NCI-H1105 (cell line): Measurements from ENCODE around the gene SUFU.
"Not testable (repeated sequence)": the region's sequence is repeated elsewhere in the genome, so short reads cannot be mapped to it uniquely, and the experiment has no call there.

ENCODE experiments used
- DNase-seq: peaks from one replicate; lab custom pipeline; 2025; lab: John Stamatoyannopoulos, UW

SUFU gene

DNA sequence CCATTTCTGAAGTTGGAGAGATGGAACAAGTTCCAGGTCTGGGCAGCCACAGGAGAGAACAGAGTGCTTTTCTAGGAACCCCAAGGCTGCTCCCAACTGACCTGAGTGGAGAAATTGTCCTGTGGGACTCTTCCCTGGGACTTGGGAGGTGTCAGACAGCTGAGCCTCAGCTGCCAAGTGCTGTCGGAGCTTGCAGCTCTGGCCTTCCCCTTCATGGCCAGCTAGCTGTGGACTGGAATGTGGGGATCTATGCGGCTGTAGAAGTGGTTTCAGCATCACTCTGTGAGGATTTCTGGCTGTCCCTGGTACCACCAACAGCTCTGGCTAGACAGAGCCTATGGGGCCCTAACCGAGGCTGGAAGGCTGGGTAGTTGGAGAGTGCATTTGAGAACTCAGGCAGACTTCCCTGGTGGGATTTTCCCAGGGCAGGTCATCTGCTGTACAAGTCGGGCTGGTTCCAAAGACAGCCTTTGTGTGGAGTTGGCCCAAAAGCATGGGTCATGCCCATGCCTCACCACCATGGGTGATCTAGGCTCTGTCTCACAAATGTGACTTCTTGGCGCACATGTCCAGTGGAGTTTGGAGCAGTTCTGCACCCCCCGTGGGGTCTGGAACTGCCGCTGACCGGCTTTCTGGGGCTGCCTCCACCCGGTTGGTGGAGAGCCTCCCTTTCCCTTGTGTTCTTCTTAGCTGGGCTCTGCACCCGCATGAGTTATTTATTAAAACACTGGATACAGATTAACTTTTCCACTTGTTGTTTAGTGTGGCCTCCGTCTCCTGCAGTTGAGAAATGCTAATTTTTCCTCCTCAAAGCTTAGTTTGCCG lies 10.9 kb downstream of the SUFU start:
- DNase-seq: no peak

- no peak for DNase-seq
These were observed 12.0 kb downstream of the SUFU start for GRCh38 chr10:102515724-102516123.

DNA sequence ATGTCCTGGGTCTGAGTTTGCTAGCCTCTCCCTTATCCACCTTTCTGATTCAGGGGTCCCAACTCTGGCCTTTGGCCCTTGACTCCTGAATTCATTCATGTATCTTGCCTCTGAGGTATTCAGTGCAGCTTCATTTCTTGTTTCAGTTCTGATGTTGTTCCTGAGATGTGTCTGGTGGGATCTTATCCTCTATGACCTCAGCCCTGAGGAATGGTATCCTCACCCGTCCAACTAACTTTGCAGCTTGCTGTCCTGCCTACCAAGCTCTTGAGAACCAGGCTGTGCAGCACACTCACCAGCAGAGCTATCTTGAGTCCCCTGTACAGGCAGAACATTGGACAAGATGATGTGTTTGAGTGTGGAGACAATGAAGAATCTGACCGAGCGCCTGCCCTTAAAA lies 13.8 kb downstream of the SUFU start:
- no peak for DNase-seq

- DNase-seq: no peak
These were observed 15.6 kb downstream of the SUFU start for GRCh38 chr10:102519246-102519825.

DNA sequence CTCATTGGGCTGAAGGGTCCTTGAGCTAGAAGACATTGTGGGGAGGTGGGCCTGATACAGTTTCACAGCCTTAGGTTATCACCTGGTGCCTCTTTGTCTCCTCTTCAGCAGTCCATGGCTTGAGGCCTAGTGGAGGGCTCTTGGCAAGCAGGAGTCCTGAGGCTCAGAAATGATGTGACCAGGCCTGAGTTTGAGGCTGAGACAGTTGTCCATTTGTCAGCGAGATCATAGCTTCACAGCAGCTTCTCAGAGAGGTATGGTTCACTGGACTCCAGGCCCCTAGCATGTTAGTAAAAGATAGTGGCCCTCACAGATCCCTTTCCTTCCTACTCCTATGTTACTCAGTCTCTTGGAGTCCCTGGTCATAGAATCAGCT lies 19.1 kb downstream of the SUFU start:
- no peak for DNase-seq

- DNase-seq: no peak
These were observed 19.7 kb downstream of the SUFU start for GRCh38 chr10:102523250-102524029.

DNA sequence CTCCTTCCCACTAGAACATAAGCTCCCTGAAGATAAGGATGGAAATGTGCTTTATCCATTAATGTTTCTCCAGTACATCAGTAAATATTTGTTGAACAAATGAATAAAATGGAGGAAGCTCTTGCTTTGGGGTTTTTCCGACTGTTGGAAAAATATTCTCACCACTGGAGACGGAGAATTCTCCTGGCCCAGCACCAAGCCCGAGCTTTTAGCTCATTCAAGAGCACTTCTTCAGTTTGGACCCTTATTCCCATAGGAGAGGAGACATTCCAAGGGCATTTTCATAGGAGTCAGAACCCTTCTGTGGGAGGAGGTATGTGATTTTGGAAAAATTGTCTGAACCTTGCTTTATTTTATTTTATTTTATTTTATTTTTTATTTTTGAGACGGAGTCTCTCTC lies 21.0 kb downstream of the SUFU start:
- no peak for DNase-seq

DNA sequence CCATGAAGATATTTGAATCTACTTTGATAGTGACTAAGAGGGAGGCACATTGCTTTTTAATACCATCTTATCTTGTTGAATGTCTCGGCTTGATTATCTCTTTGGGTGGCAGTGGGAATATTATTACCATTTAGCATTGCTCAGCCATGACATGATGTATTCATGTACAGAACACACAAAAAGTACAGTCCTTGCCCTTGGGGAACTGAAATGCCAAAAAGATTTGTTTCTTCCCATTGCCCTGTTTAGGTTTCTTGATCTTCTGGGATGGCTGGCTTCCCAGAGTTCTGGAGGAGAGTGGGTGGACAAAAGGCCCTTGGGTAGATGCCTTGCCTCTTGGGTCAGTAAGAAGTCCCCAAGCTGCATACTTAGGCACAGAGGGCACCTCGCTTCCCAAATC lies 23.8 kb downstream of the SUFU start:
- no peak for DNase-seq

DNA sequence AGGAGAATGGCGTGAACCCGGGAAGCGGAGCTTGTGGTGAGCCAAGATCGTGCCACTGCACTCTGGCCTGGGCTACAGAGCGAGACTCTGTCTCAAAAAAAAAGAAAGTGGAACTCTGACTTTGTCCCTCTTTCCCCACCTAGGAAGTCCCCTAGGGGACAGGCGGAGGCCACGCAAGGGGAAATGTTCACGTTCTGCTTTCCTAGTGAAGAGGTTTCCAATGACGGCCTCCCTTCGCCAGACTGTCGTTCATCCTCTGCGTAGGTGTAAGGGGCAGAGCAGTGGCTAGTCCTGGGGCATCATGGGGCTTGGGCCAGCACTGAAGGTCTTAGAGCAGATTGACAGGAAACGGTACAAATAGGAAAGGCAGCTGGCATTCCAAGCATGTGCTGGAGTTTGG lies 30.6 kb downstream of the SUFU start:
- DNase-seq: no peak

GRCh38 chr10:102534966-102535365 lies 31.2 kb downstream of the SUFU start:
- not testable (repeated sequence) for DNase-seq

GRCh38 chr10:102535481-102536147 lies 31.8 kb downstream of the SUFU start:
- no peak for DNase-seq

DNA sequence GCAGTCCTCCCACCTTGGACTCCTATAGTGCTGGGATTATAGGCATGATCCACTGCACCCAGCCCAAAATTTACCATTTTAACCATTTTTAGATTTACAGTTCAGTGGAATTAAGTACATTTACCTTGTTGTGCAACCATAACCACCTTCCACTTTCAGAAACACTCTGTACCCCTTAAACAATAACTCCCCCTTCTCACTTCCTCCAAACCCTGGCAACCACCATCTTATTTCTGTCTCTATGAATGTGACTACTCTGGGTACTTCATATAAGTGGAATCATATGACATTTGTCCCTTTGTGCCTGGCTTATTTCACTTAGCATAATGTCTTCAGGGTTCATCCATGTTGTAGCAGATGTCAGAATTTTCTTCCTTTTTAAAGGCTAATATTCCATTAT lies 33.6 kb downstream of the SUFU start:
- no peak for DNase-seq

- DNase-seq: no peak
These were observed 34.2 kb downstream of the SUFU start for GRCh38 chr10:102537948-102538347.

GRCh38 chr10:102538811-102539210 lies 35.0 kb downstream of the SUFU start:
- DNase-seq: no peak

GRCh38 chr10:102540023-102540422 lies 36.3 kb downstream of the SUFU start:
- DNase-seq: no peak

- no peak for DNase-seq
These were observed 39.1 kb downstream of the SUFU start for GRCh38 chr10:102542800-102543418.

- DNase-seq: no peak
These were observed 41.6 kb downstream of the SUFU start for GRCh38 chr10:102545265-102545871.

DNA sequence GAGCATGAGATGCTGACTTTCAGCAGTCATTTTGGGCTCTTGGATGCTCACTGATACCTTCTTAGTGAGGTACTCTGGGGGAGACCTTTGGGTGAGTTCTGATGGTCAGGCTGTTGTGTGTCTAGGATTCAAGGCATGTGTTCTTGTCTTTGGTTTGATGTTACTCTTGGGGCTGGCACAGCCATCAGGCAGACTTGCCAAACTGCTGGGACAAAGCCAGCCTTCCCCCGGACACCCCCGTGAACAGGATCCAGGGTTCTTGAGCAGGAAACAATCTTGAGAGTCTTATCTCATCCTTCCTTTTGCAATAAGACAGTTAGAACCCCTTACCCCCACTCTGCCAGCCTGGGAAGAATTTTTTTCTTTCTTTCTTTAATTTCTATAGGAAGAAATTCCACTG lies 42.2 kb downstream of the SUFU start:
- DNase-seq: no peak

DNA sequence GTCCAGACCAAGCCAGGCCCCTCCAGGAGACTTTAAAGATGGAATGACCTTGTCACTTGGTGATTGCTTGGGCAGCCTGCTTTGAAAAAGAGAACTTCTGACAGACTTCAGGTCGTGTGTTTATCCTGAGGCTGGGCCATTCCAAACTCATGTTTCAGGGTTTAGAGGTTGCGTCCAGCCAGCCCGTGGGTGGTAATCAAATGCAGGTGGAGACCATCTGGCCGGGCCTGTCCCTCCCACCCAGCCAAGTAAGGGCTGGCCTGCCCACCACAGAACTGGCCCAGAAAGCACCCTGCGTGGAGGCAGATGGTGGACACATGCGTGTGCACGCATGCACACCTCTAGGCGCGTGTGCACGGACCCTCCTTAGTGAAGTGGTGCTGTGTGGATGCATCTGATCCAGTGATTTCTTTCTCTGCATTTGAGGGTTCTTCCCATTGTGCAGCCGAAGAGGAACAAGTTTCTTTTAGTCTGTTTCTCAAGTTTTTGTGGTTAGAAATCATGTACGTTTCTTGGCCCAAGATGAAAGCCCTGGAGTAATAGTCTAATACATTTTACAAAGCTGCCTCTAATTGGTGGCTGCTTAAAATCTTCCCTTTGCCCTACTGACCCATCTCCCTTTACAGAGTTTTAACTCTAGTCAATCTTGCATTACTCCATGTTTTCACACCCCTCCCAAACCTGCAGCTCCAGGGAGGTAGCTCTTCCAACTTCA lies 43.0 kb downstream of the SUFU start:
- DNase-seq: no peak

DNA sequence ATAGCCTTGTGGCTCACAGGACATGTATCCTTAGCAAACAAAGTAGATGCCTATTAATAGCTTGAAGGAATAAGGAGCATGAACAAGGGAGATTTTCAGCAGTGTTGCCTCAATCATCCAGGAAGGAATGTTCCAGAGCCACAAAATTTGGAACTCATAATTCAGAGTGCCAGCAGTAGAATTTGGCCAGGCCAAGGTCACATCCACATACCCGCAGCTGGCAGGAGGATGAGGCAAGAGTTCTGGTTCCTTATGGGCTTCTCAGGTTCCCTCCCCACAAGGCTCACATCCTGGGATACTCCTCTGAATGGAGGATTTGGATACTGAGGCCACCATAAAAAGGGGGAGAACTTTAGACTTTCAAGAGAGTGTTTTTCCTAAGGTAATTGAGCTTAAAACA lies 45.8 kb downstream of the SUFU start:
- no peak for DNase-seq

DNA sequence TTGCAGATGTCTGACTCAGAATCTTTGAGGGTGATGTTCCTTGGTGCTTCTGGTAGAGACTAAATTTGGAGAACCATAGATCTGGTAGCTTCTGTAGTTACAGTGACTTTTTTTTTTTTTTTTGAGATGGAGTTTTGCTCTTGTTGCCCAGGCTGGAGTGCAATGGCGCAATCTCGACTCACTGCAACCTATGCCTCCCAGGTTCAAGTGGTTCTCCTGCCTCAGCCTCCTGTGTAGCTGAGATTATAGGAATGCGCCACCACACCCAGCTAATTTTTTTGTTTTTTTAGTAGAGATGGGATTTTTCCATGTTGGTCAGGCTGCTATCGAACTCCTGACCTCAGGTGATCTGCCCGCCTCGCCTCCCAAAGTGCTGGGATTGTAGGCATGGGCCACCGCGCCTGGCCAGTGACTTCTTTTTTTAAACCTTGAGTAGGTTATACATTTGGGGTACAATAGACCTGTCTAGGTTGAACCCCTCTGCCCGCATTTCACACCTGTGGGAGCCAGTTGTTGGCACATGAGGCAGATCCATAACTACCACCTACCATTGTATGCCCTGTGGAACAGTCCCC lies 47.0 kb downstream of the SUFU start:
- no peak for DNase-seq
